ENCODE data around the gene RPSA. TPM values are rescaled to one million over a fixed set of nuclear protein-coding genes. Genes with fewer than 3 reads are reported as not detected.
A peak's percentile ranks its signal among the peaks of the same experiment; 100 is the strongest.

The RPSA gene
- total RNA-seq, 4 donors from 2014 or later: 824 to 1,988 (median 1,203) TPM

- Histone ChIP-seq H3K9me3 (no peaks in the 10 kb centered on the region), H3K36me3 (no peaks in the 10 kb centered on the region), H3K4me3 (no peak overlapping the region), H3K4me1 (no peaks in the 10 kb centered on the region), H3K27me3 (no peaks in the 10 kb centered on the region), H3K27ac (no peak overlapping the region)
- DNase-seq: no peak
- intact Hi-C loops (cut with DNase I; ENCODE audit: low total_unique reads): no loop called here
- TF ChIP-seq POLR2A (IDR thresholded peaks at IDR 0.05): no peak
- TF ChIP-seq, protein P1, sequence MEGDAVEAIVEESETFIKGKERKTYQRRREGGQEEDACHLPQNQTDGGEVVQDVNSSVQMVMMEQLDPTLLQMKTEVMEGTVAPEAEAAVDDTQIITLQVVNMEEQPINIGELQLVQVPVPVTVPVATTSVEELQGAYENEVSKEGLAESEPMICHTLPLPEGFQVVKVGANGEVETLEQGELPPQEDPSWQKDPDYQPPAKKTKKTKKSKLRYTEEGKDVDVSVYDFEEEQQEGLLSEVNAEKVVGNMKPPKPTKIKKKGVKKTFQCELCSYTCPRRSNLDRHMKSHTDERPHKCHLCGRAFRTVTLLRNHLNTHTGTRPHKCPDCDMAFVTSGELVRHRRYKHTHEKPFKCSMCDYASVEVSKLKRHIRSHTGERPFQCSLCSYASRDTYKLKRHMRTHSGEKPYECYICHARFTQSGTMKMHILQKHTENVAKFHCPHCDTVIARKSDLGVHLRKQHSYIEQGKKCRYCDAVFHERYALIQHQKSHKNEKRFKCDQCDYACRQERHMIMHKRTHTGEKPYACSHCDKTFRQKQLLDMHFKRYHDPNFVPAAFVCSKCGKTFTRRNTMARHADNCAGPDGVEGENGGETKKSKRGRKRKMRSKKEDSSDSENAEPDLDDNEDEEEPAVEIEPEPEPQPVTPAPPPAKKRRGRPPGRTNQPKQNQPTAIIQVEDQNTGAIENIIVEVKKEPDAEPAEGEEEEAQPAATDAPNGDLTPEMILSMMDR (IDR thresholded peaks at IDR 0.05): no peak
Observed at GRCh38 chr3:39372833-39373232, 33.7 kb upstream of the RPSA start.

GRCh38 chr3:39376959-39377634 lies 29.4 kb upstream of the RPSA start:
- Histone ChIP-seq H3K36me3 (no peaks in the 10 kb centered on the region), H3K9me3 (no peaks in the 10 kb centered on the region), H3K27ac (no peak overlapping the region), H3K4me1 (no peaks in the 10 kb centered on the region), H3K4me3 (no peak overlapping the region), H3K27me3 (no peaks in the 10 kb centered on the region)
- DNase-seq: no peak
- TF ChIP-seq, protein P1 (IDR thresholded peaks at IDR 0.05): no peak
- TF ChIP-seq POLR2A (IDR thresholded peaks at IDR 0.05): no peak
- intact Hi-C loops (cut with DNase I; ENCODE audit: low total_unique reads): no loop called here

GRCh38 chr3:39378088-39378487 lies 28.4 kb upstream of the RPSA start:
- Histone ChIP-seq H3K4me1 (no peaks in the 10 kb centered on the region), H3K27ac (no peak overlapping the region), H3K36me3 (no peaks in the 10 kb centered on the region), H3K27me3 (no peaks in the 10 kb centered on the region), H3K4me3 (no peak overlapping the region), H3K9me3 (no peaks in the 10 kb centered on the region)
- intact Hi-C loops (cut with DNase I; ENCODE audit: low total_unique reads): no loop called here
- DNase-seq: no peak
- TF ChIP-seq, protein P1 (IDR thresholded peaks at IDR 0.05): peak in 3 of 4 experiments; percentile 16 to 40 (median 35)
- TF ChIP-seq POLR2A (IDR thresholded peaks at IDR 0.05): no peak

DNA sequence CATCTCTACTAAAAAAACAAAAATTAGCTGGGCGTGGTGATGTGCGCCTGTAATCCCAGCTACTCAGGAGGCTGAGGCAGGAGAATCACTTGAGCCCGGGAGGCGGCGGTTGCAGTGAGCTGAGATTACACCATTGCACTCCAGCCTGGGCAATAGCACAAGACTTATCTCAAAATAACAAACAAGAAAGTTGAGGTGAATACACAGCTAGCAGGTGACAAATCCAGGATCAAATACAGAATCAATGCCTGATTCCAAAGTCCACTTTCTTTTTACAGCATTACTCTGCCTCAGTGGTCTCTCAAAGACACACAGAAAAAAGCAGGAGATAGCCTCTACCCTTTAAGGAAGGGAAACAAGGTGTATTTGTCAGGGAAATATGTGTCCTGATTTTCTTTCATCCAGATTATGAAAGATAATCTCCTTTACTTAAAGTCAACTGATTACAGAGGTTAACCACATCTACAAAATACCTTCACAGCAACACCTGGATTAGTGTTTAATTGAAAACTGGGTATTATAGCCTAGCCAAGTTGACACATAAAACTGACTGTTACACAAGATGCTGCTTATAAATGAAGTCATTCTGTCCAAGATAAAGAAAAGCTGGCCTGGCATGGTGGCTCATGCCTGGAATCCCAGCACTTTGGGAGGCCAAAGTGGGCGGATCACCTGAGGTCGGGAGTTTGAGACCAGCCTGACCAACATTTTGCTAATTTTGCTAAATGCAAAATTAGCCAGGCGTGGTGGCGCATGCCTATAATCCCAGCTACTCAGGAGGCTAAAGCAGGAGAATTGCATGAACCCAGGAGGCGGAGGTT lies 27.4 kb upstream of the RPSA start:
- Histone ChIP-seq H3K36me3 (no peaks in the 10 kb centered on the region), H3K27me3 (no peaks in the 10 kb centered on the region), H3K9me3 (no peaks in the 10 kb centered on the region), H3K4me3 (no peak overlapping the region), H3K27ac (no peak overlapping the region), H3K4me1 (no peaks in the 10 kb centered on the region)
- DNase-seq: no peak
- intact Hi-C loops (cut with DNase I; ENCODE audit: low total_unique reads): no loop called here
- no peak for TF ChIP-seq POLR2A (IDR thresholded peaks at IDR 0.05)
- TF ChIP-seq, protein P1 (IDR thresholded peaks at IDR 0.05): no peak

DNA sequence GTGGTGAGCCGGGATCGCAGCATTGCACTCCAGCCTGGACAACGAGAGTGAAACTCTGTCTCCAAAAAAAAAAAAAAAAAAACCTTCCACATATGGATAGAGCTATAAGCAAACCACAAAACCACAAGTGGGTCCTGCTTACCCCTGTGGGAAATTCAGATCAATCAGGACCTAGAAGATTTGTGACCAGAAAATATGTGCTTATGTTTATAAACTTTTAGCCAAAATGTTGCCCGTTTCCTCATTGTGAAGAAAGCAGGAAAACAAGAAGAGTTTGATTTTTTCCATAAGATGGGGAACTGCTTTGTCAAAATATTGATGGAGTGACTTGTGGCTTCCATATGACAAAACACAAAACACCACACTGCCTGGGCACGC lies 26.8 kb upstream of the RPSA start:
- no peaks in the 10 kb centered on the region for H3K27me3 ChIP-seq
- intact Hi-C loops (cut with DNase I; ENCODE audit: low total_unique reads): no loop called here
- H3K27ac ChIP-seq: no peak overlapping the region
- no peaks in the 10 kb centered on the region for H3K9me3 ChIP-seq
- no peak for DNase-seq
- H3K4me3 ChIP-seq: no peak overlapping the region
- no peaks in the 10 kb centered on the region for H3K36me3 ChIP-seq
- TF ChIP-seq POLR2A (IDR thresholded peaks at IDR 0.05): no peak
- TF ChIP-seq, protein P1 (IDR thresholded peaks at IDR 0.05): no peak
- no peaks in the 10 kb centered on the region for H3K4me1 ChIP-seq
